Smooth muscle cell (in vitro differentiated cells): Measurements from ENCODE around the gene COG1. TPM values are rescaled to one million over a fixed set of nuclear protein-coding genes. Genes with fewer than 3 reads are reported as not detected.

ENCODE experiments used
- DNase-seq: peaks from one replicate; lab custom pipeline; 2025; ENCODE audit not compliant: unreplicated experiment; lab: John Stamatoyannopoulos, UW
- H2AFZ ChIP-seq: fragments of 200-600 bp; sonication (generic); 2 replicates; pipeline ENCODE4 v1.6.0; 2016; ENCODE audit warnings: antibody characterized with exemption, low read depth, mild to moderate bottlenecking
- H3F3A ChIP-seq: fragments of 200-600 bp; sonication (generic); 2 replicates; pipeline ENCODE4 v1.6.0; 2017; ENCODE audit warnings: antibody characterized with exemption, low read depth
- H3K27ac ChIP-seq: fragments of 200-600 bp; sonication (generic); 2 replicates; pipeline ENCODE4 v1.5.1; 2016; ENCODE audit warnings: low read depth, mild to moderate bottlenecking
- H3K27me3 ChIP-seq: fragments of 200-600 bp; sonication (generic); 2 replicates; pipeline ENCODE4 v1.6.1; 2016; ENCODE audit warnings: low read depth, mild to moderate bottlenecking
- H3K36me3 ChIP-seq: fragments of 200-600 bp; sonication (generic); 2 replicates; pipeline ENCODE4 v1.5.1; 2016; ENCODE audit warnings: low read depth
- H3K4me1 ChIP-seq: fragments of 200-600 bp; sonication (generic); 2 replicates; pipeline ENCODE4 v1.5.1; 2016; ENCODE audit warnings: low read depth
- H3K4me2 ChIP-seq: fragments of 200-600 bp; sonication (generic); 2 replicates; pipeline ENCODE4 v1.6.0; 2016; ENCODE audit warnings: mild to moderate bottlenecking
- H3K4me3 ChIP-seq: fragments of 200-600 bp; sonication (generic); 2 replicates; pipeline ENCODE4 v1.5.1; 2016; ENCODE audit warnings: mild to moderate bottlenecking
- H3K79me2 ChIP-seq: fragments of 200-600 bp; sonication (generic); 2 replicates; pipeline ENCODE4 v1.6.0; 2016; ENCODE audit warnings: low read depth, mild to moderate bottlenecking
- H3K9ac ChIP-seq: fragments of 200-600 bp; sonication (generic); 2 replicates; pipeline ENCODE4 v1.6.0; 2016; ENCODE audit warnings: low read depth
- H3K9me3 ChIP-seq: fragments of 200-600 bp; sonication (generic); replicated peaks from 2 replicates; pipeline ENCODE4 v1.5.1; 2016; ENCODE audit warnings: low read depth
- H4K20me1 ChIP-seq: fragments of 200-600 bp; sonication (generic); 2 replicates; pipeline ENCODE4 v1.6.0; 2016; ENCODE audit warnings: low read depth
- WGBS: methylation state at CpG from one replicate; pipeline ENCODE4 v1.1.7; 2016; ENCODE audit warnings: low lambda C conversion rate; 5-methylcytosine and 5-hydroxymethylcytosine counted together
- polyA plus RNA-seq: library from polyadenylated mRNA; unstranded; fragments of >200 nt; fragmentation: Nextera tagmentation; extraction: Ambion mirVana; gene quantifications from 2 replicates; pipeline ENCODE4 v1.2.1, GENCODE V29; 2016
- total RNA-seq: library from RNA; depleted of rRNA; stranded (reverse); fragments of >200 nt; gene quantifications from 2 replicates; pipeline ENCODE4 v1.2.3, GENCODE V29; 2014
- TF ChIP-seq, protein P1 (sequence below): fragments of 200-600 bp; sonication (generic); IDR thresholded peaks from 2 replicates; pipeline ENCODE4 v1.5.1; 2017; ENCODE audit warnings: borderline replicate concordance, mild to moderate bottlenecking, antibody characterized with exemption; ENCODE audit not compliant: insufficient read depth, poor library complexity, severe bottlenecking

COG1 gene
- total and polyA plus RNA-seq, 2 experiments from 2014 or later: 29.4 to 37.8 TPM

DNA sequence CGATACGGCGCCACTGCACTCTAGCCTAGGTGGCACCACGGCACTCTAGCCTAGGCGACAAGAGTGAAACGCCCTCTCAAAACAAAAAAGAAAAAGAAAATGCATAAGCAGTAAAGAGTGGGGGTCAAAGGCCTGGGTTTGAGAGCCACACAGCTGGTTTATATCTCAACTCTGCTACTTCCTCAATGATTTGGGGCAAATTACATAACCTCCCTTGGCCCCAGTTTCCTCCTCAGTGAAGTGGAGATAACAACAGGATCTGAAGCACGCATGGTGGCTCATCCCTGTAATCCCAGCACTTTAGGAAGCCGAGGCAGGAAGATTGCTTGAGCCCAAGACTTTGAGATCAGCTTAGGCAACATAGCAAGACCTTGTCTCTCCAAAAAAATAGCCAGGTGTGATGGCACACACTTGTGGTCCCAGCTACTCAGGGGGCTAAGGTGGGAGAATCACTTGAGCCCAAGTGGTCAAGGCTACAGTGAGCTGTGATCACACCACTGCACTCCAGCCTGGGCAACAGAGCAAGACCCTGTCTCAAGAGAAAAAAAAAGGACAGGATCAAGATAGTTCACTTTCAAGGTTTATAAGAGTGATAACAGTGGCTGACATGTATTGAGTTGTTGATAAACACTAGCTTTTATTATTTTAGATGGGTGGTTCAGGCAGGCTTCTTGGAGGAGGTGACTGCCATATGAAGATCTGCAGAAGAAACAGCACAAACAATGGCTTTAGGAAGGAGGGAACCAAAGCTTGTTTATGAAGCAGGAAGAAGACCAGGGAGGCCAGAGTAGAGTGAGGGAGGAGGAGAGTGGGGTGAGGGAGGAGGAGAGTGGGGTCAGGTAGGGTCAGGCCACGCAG lies 8.5 kb upstream of the COG1 start:
- TF ChIP-seq, protein P1, sequence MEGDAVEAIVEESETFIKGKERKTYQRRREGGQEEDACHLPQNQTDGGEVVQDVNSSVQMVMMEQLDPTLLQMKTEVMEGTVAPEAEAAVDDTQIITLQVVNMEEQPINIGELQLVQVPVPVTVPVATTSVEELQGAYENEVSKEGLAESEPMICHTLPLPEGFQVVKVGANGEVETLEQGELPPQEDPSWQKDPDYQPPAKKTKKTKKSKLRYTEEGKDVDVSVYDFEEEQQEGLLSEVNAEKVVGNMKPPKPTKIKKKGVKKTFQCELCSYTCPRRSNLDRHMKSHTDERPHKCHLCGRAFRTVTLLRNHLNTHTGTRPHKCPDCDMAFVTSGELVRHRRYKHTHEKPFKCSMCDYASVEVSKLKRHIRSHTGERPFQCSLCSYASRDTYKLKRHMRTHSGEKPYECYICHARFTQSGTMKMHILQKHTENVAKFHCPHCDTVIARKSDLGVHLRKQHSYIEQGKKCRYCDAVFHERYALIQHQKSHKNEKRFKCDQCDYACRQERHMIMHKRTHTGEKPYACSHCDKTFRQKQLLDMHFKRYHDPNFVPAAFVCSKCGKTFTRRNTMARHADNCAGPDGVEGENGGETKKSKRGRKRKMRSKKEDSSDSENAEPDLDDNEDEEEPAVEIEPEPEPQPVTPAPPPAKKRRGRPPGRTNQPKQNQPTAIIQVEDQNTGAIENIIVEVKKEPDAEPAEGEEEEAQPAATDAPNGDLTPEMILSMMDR: no peak
- no peak overlapping the region for H3K27ac ChIP-seq
- no peaks in the 10 kb centered on the region for H3F3A ChIP-seq
- no peaks in the 10 kb centered on the region for H3K27me3 ChIP-seq
- no peak overlapping the region for H3K9ac ChIP-seq
- WGBS: 86% methylated on average over 9 of the region's 9 CpGs
- no peak overlapping the region for H2AFZ ChIP-seq
- no peaks in the 10 kb centered on the region for H3K4me1 ChIP-seq
- H3K36me3 ChIP-seq: no peaks in the 10 kb centered on the region
- no peaks in the 10 kb centered on the region for H4K20me1 ChIP-seq
- no peak overlapping the region for H3K4me2 ChIP-seq
- H3K79me2 ChIP-seq: no peaks in the 10 kb centered on the region
- no peaks in the 10 kb centered on the region for H3K9me3 ChIP-seq
- no peak overlapping the region for H3K4me3 ChIP-seq
- DNase-seq: no peak

- Histone ChIP-seq H3K9me3 (no peaks in the 10 kb centered on the region), H3F3A (no peaks in the 10 kb centered on the region), H3K27me3 (no peaks in the 10 kb centered on the region), H3K27ac (no peak overlapping the region), H2AFZ (no peak overlapping the region), H3K4me1 (no peaks in the 10 kb centered on the region), H3K4me3 (no peak overlapping the region), H3K9ac (no peak overlapping the region), H3K4me2 (no peak overlapping the region), H3K36me3 (no peaks in the 10 kb centered on the region), H4K20me1 (no peaks in the 10 kb centered on the region), H3K79me2 (no peaks in the 10 kb centered on the region)
- WGBS: 88% methylated on average over 15 of the region's 16 CpGs
- DNase-seq: no peak
- TF ChIP-seq, protein P1: no peak
These were observed 6.4 kb upstream of the COG1 start for GRCh38 chr17:73186283-73187050.

- Histone ChIP-seq H3K4me2 (no peak overlapping the region), H3K4me1 (peaks cover 4% of the 10 kb centered on the region), H3K36me3 (no peaks in the 10 kb centered on the region), H3K9me3 (no peaks in the 10 kb centered on the region), H3K9ac (no peak overlapping the region), H3K27ac (no peak overlapping the region), H3K79me2 (no peaks in the 10 kb centered on the region), H3F3A (no peaks in the 10 kb centered on the region), H2AFZ (no peak overlapping the region), H3K4me3 (no peak overlapping the region), H3K27me3 (no peaks in the 10 kb centered on the region), H4K20me1 (no peaks in the 10 kb centered on the region)
- no peak for DNase-seq
- TF ChIP-seq, protein P1: no peak
- 77% methylated on average over 9 of the region's 9 CpGs for WGBS
These were observed 5.6 kb upstream of the COG1 start for GRCh38 chr17:73187203-73187769.
